Measurements from ENCODE around the gene COL18A1. TPM values are rescaled to one million over a fixed set of nuclear protein-coding genes. Genes with fewer than 3 reads are reported as not detected.

The COL18A1 gene
- polyA plus RNA-seq, 1 donor (not counting 4 experiments of a cell fraction or from before 2014, with no cell fraction given) = 13.0 TPM

- no peak overlapping the region for H3K4me2 ChIP-seq (ENCODE audit: control insufficient read depth, extremely low read depth, insufficient read depth, low read depth, low read length)
- peaks cover 9% of the 10 kb centered on the region for H3K79me2 ChIP-seq (ENCODE audit: control insufficient read depth, insufficient read depth, low read length)
- H3K9me3 ChIP-seq (ENCODE audit: control insufficient read depth, low read depth, low read length) = no peaks in the 10 kb centered on the region
- H3K4me3 ChIP-seq (ENCODE audit: control insufficient read depth in 2 of 3, extremely low read depth in 1 of 3, insufficient read depth in 2 of 3, low read depth in 1 of 3, low read length in 3 of 3) = no peak overlapping the region
- no peaks in the 10 kb centered on the region for H3K36me3 ChIP-seq (ENCODE audit: control insufficient read depth in 2 of 2, extremely low read depth in 1 of 2, insufficient read depth in 2 of 2, low read length in 2 of 2)
- dilution Hi-C loops (cut with MboI; ENCODE audit: extremely low pct_ligation_motif_present, low sequenced_read_pairs) = no loop called here
- no peak for TF ChIP-seq CTCF (optimal IDR thresholded peaks at IDR 0.05 in 1 of 3, IDR thresholded peaks at IDR 0.05 in 1 of 3, conservative IDR thresholded peaks at IDR 0.05 in 1 of 3; ENCODE audit: extremely low read depth in 1 of 3, insufficient read depth in 2 of 3, low read length in 3 of 3)
- no peak overlapping the region for H2AFZ ChIP-seq (ENCODE audit: control insufficient read depth, low read length)
- H3K9ac ChIP-seq (ENCODE audit: control insufficient read depth, extremely low read depth, insufficient read depth, low read length) = no peak overlapping the region
- FAIRE-seq (no peak), DNase-seq (ENCODE audit: low read depth, low spot score) (no peak)
- H3K27me3 ChIP-seq (ENCODE audit: control insufficient read depth, extremely low read depth, insufficient read depth, low read length) = no peaks in the 10 kb centered on the region
- no peaks in the 10 kb centered on the region for H3K9me1 ChIP-seq (ENCODE audit: control insufficient read depth, extremely low read depth, insufficient read depth, low read length)
- no peak overlapping the region for H3K27ac ChIP-seq (ENCODE audit: control insufficient read depth, insufficient read depth, low read length)
- peaks cover 5% of the 10 kb centered on the region for H3K4me1 ChIP-seq (ENCODE audit: control insufficient read depth, extremely low read depth, insufficient read depth, low read length)
- H4K20me1 ChIP-seq (ENCODE audit: control insufficient read depth, extremely low read depth, insufficient read depth, low read length) = peaks cover 17% of the 10 kb centered on the region
Observed at GRCh38 chr21:45433911-45434644, 29.1 kb downstream of the COL18A1 start.

- Histone ChIP-seq H3K9me3 (ENCODE audit: control insufficient read depth, low read depth, low read length) (no peaks in the 10 kb centered on the region), H2AFZ (ENCODE audit: control insufficient read depth, low read length) (no peak overlapping the region), H3K4me3 (ENCODE audit: control insufficient read depth in 2 of 3, extremely low read depth in 1 of 3, insufficient read depth in 2 of 3, low read depth in 1 of 3, low read length in 3 of 3) (no peak overlapping the region), H4K20me1 (ENCODE audit: control insufficient read depth, extremely low read depth, insufficient read depth, low read length) (peaks cover 15% of the 10 kb centered on the region), H3K9me1 (ENCODE audit: control insufficient read depth, extremely low read depth, insufficient read depth, low read length) (no peaks in the 10 kb centered on the region), H3K4me1 (ENCODE audit: control insufficient read depth, extremely low read depth, insufficient read depth, low read length) (peaks cover 7% of the 10 kb centered on the region), H3K36me3 (ENCODE audit: control insufficient read depth in 2 of 2, extremely low read depth in 1 of 2, insufficient read depth in 2 of 2, low read length in 2 of 2) (no peaks in the 10 kb centered on the region), H3K79me2 (ENCODE audit: control insufficient read depth, insufficient read depth, low read length) (peaks cover 8% of the 10 kb centered on the region), H3K27ac (ENCODE audit: control insufficient read depth, insufficient read depth, low read length) (no peak overlapping the region), H3K9ac (ENCODE audit: control insufficient read depth, extremely low read depth, insufficient read depth, low read length) (no peak overlapping the region), H3K27me3 (ENCODE audit: control insufficient read depth, extremely low read depth, insufficient read depth, low read length) (no peaks in the 10 kb centered on the region), H3K4me2 (ENCODE audit: control insufficient read depth, extremely low read depth, insufficient read depth, low read depth, low read length) (no peak overlapping the region)
- no peak for FAIRE-seq
- no peak for DNase-seq (ENCODE audit: low read depth, low spot score)
- TF ChIP-seq CTCF (optimal IDR thresholded peaks at IDR 0.05 in 1 of 3, IDR thresholded peaks at IDR 0.05 in 1 of 3, conservative IDR thresholded peaks at IDR 0.05 in 1 of 3; ENCODE audit: extremely low read depth in 1 of 3, insufficient read depth in 2 of 3, low read length in 3 of 3) (no peak), EZH2 (IDR thresholded peaks at IDR 0.05; ENCODE audit: low read length) (no peak)
- dilution Hi-C loops (cut with MboI; ENCODE audit: extremely low pct_ligation_motif_present, low sequenced_read_pairs) = no loop called here
Observed at GRCh38 chr21:45434645-45435217, 29.8 kb downstream of the COL18A1 start.

All from keratinocyte (primary cell).